Adrenal gland (tissue), 19 donors: Measurements from ENCODE around the gene KBTBD12. TPM values are rescaled to one million over a fixed set of nuclear protein-coding genes. Genes with fewer than 3 reads are reported as not detected.

ENCODE experiments used
- DNase-seq, 7 donors: peaks; one replicate each; pipeline ENCODE4 v3.0.0-alpha.2; 2019 to 2020
- H3K27ac ChIP-seq, 5 donors: fragments of 200-600 bp; sonication (generic) in 4 of 5; 1 replicate in 3 of 5; 2 replicates in 2 of 5; pipeline versions ENCODE4 v1.5.1 to v1.8.0; 2016 to 2020; ENCODE audit warnings: mild to moderate bottlenecking in 1 of 5
- H3K27me3 ChIP-seq: fragments of 200-600 bp; 2 replicates; pipeline ENCODE4 v1.8.0; 2021
- H3K36me3 ChIP-seq, 2 donors: fragments of 200-600 bp; replicated peaks in 1 of 2; 1 replicate in 1 of 2; 2 replicates in 1 of 2; pipeline versions ENCODE4 v1.5.1 to v1.8.0; 2018 to 2022
- H3K4me1 ChIP-seq, 2 donors: fragments of 200-600 bp; replicated peaks in 1 of 2; 1 replicate in 1 of 2; 2 replicates in 1 of 2; pipeline versions ENCODE4 v1.5.1 to v1.8.0; 2018 to 2021
- H3K4me3 ChIP-seq, 4 donors: fragments of 200-600 bp; sonication (generic) in 3 of 4; one replicate each; pipeline ENCODE4 v1.5.1; 2016 to 2018
- H3K9me3 ChIP-seq, 3 donors: fragments of 200-600 bp; sonication (generic) in 1 of 3; replicated peaks in 1 of 3; 1 replicate in 2 of 3; 2 replicates in 1 of 3; pipeline versions ENCODE4 v1.5.1 to v1.8.0; 2016 to 2021
- POLR2A ChIP-seq, 2 donors: fragments of 450-650 bp; IDR thresholded peaks; one replicate each; pipeline ENCODE4 v1.6.1; 2017; ENCODE audit warnings: antibody characterized with exemption in 2 of 2, mild to moderate bottlenecking in 2 of 2, moderate library complexity in 1 of 2
- WGBS, 4 donors: extraction: QIAGEN DNeasy Blood & Tissue Kit in 2 of 4; methylation state at CpG; one replicate each; pipeline versions ENCODE4 v1.1.5 to v1.1.7; 2013 to 2017; 5-methylcytosine and 5-hydroxymethylcytosine counted together
- intact Hi-C, 2 donors: fragments of 100-400 bp; cut with DNase I; formaldehyde crosslinking; loops; one replicate each; pipeline versions ENCODE4 v1.14.1 to v1.15.0; 2022 to 2023
- long read RNA-seq, 10 donors: library from polyadenylated mRNA in 3 of 10; unstranded in 2 of 10; stranded (forward) in 1 of 10; transcript quantifications; one replicate each; pipeline ENCODE4 v2.0.0 and lab custom pipeline, GENCODE V29; 2021 to 2026
- polyA plus RNA-seq, 3 donors: library from polyadenylated mRNA; stranded (reverse); fragments of 200-250 nt in 2 of 3; fragments of 350-450 nt in 1 of 3; fragmentation: Illumina TruSeq in 1 of 3; extraction: RNeasy Lipid Tissue Mini Kit (QIAGEN cat#74804) in 1 of 3; gene quantifications; one replicate each; pipeline ENCODE4 v1.2.3, GENCODE V29; 2013 to 2014
- total RNA-seq, 9 donors: library from RNA; depleted of rRNA in 4 of 9; stranded (reverse); fragments of >200 nt in 4 of 9; fragments of 120-200 nt in 1 of 9; fragmentation: NEBNext Ultra II Directional in 1 of 9; extraction: Animal tissue kit (Norgen Biotek cat#: 25700) in 1 of 9; gene quantifications; one replicate each; pipeline versions ENCODE4 v1.1.0 to v1.2.4, GENCODE V29; 2013 to 2023
- TF ChIP-seq, protein P1 (sequence below), 6 experiments: fragments of 450-650 bp in 4 of 6; fragments of 200-600 bp in 2 of 6; sonication (generic) in 1 of 6; IDR thresholded peaks; 1 replicate in 5 of 6; 2 replicates in 1 of 6; pipeline versions ENCODE4 v1.5.1 to v1.8.0; 2016 to 2021; ENCODE audit warnings: antibody characterized with exemption in 6 of 6, mild to moderate bottlenecking in 2 of 6, moderate library complexity in 1 of 6
- donor health status: healthy with polysubstance abuse.
- donor health status: Bipolar disorder and iron deficiency.
- donor health status: DM: yes; HTN: yes; CAD: no.
- donor health status: DM: no; HTN: no; CAD: no.
- donor health status: DM: no; HTN: no; CAD: no.
- donor health status: DM: yes; HTN: yes; CAD: no.

The KBTBD12 gene, protein sequence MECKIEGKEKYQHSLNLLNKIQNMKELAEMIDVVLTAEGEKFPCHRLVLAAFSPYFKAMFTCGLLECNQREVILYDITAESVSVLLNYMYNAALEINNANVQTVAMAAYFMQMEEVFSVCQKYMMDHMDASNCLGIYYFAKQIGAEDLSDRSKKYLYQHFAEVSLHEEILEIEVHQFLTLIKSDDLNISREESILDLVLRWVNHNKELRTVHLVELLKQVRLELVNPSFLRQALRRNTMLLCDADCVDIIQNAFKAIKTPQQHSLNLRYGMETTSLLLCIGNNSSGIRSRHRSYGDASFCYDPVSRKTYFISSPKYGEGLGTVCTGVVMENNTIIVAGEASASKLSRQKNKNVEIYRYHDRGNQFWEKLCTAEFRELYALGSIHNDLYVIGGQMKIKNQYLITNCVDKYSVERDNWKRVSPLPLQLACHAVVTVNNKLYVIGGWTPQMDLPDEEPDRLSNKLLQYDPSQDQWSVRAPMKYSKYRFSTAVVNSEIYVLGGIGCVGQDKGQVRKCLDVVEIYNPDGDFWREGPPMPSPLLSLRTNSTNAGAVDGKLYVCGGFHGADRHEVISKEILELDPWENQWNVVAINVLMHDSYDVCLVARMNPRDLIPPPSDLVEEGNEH
- total RNA-seq, result under 1 TPM; 0.07 to 0.95 (median 0.33) TPM
- polyA plus RNA-seq, result under 1 TPM; 0.24 to 0.57 (median 0.55) TPM
- long read RNA-seq, donor 1, result 0 reads
- long read RNA-seq, donor 2, result 0 reads
- long read RNA-seq, donor 3, result 0 reads
- long read RNA-seq, donor 4, result 0 reads
- long read RNA-seq, donor 5, result 0 reads
- long read RNA-seq, donor 6, partial matches to known transcripts, result 1 of 1 reads
- long read RNA-seq, donor 6, other reads (novel, unspliced or antisense), result 0 of 1 reads
- long read RNA-seq, donor 7, result 0 reads
- long read RNA-seq, donor 8, result 0 reads
- long read RNA-seq, donor 9, partial matches to known transcripts, result 0 of 1 reads
- long read RNA-seq, donor 9, other reads (novel, unspliced or antisense), result 0 of 1 reads
- long read RNA-seq, donor 10, result 0 reads

DNA sequence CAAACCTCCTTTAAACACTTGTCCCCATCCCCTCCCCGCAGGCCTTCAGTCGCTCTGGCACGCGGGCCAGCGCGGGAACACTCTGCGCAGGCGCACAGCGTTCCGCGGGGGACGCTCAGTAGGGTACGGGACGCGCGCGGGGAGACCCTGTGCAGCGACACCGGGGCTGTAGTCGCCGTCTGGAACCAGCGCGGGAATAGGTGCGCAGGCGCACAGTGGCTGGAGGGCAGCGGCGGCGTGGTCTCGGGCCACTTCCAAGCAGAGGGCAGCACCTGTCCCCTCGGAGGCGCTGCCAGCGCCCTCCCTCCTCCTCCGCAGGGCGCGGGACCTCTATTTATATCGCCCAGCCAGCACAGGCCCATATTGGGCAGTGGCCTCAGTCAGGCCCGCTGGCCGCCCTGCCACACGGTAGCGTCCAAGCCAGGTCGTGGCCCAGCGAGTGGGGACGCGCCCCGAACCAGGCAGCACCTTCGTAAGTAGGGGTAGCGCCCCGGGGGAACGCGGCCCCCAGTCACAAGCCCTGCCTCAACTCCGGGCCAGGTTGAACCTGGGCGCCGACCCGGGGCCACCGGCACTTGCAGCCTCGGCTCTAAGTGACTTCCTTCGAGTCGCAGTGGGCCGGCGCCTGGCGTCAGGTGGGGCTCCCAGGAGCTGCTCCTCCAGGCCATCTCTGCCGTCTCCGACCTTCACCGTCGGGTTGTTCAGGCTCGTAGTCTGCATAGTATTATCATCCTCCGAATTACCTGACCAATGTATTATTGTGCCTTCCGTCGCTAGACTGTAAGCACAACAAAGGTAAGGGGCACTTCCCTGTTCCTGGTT, at the start of gene KBTBD12:
Gene KBTBD12, plus strand, starts transcription at position 118 of the 822 bp plus-strand sequence. CDS start 7,830 bp downstream, outside the sequence.
- 14 to 46% (median 19%) methylated on average over 23 to 69 of the region's 69 CpGs for WGBS, 4 donors
- Histone ChIP-seq H3K27ac (no peak within 1 kb of the TSS), H3K4me3 (peak within 1 kb of the TSS in 3 of 4 donors; percentile 4 to 46 (median 33)), H3K36me3 (no peaks in the 10 kb centered on the region), H3K9me3 (no peaks in the 10 kb centered on the region), H3K4me1 (peaks cover 0 to 25% of the 10 kb centered on the region in 2 donors), H3K27me3 (no peaks in the 10 kb centered on the region)
- TF ChIP-seq POLR2A (IDR thresholded peaks at IDR 0.05), result no peak
- TF ChIP-seq, protein P1, sequence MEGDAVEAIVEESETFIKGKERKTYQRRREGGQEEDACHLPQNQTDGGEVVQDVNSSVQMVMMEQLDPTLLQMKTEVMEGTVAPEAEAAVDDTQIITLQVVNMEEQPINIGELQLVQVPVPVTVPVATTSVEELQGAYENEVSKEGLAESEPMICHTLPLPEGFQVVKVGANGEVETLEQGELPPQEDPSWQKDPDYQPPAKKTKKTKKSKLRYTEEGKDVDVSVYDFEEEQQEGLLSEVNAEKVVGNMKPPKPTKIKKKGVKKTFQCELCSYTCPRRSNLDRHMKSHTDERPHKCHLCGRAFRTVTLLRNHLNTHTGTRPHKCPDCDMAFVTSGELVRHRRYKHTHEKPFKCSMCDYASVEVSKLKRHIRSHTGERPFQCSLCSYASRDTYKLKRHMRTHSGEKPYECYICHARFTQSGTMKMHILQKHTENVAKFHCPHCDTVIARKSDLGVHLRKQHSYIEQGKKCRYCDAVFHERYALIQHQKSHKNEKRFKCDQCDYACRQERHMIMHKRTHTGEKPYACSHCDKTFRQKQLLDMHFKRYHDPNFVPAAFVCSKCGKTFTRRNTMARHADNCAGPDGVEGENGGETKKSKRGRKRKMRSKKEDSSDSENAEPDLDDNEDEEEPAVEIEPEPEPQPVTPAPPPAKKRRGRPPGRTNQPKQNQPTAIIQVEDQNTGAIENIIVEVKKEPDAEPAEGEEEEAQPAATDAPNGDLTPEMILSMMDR (IDR thresholded peaks at IDR 0.05), result no peak
- DNase-seq, result peak in 2 of 7 donors; percentile 12 to 33
- intact Hi-C loops, result no loop called here

DNA sequence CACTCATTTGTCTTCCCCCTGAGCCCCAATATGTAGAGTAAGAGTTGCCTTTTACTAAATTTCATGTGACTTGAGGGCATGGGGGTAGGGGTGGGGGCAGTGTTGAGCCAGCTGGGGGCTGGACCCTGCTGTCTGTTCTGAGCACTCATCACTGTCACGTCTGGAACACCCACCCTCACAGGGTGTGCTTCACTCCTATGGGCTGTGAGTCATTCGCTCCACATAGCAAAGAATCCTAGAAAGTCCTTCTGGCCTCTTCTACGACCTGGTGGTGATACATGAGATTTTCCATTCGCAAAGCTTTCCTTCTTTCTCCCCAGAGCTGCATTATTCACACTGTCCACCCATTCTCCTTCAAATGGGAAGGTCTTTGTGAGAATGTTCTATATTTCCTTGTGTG, 49.1 kb upstream of the KBTBD12 start:
- H3K27me3 ChIP-seq, result no peaks in the 10 kb centered on the region
- H3K4me3 ChIP-seq, result no peak overlapping the region
- intact Hi-C loops, result no loop called here
- no peaks in the 10 kb centered on the region for H3K4me1 ChIP-seq
- H3K9me3 ChIP-seq, result no peaks in the 10 kb centered on the region
- TF ChIP-seq, protein P1 (IDR thresholded peaks at IDR 0.05), result no peak
- no peak for TF ChIP-seq POLR2A (IDR thresholded peaks at IDR 0.05)
- 77 to 81% (median 80%) methylated on average over 4 of the region's 4 CpGs for WGBS, 4 donors
- no peaks in the 10 kb centered on the region for H3K36me3 ChIP-seq
- H3K27ac ChIP-seq, result no peak overlapping the region
- DNase-seq, result no peak

DNA sequence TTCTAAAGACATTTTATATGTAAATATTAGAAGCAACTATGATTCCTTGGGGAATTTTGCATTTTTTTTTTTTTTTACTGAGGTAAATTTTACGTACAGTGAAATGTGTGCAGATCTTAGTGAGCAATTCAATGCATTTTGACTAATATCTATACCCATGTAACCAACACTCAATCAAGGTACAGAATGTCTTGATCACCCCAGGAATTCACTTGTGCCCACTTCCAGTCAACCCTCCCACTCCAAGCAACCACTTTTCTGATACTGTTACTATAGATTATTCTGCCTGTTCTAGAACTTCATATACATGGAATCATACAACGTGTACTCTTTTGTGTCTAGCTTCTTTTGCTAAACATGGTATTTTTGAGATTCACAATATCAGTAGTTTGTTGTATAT, 47.6 kb upstream of the KBTBD12 start:
- WGBS, 4 donors, result 83 to 93% (median 88%) methylated on average over 2 of the region's 2 CpGs
- Histone ChIP-seq H3K9me3 (no peaks in the 10 kb centered on the region), H3K4me3 (no peak overlapping the region), H3K4me1 (no peaks in the 10 kb centered on the region), H3K36me3 (no peaks in the 10 kb centered on the region), H3K27me3 (no peaks in the 10 kb centered on the region), H3K27ac (no peak overlapping the region)
- no peak for DNase-seq
- intact Hi-C loops, result no loop called here
- TF ChIP-seq, protein P1 (IDR thresholded peaks at IDR 0.05), result no peak
- no peak for TF ChIP-seq POLR2A (IDR thresholded peaks at IDR 0.05)
